HG02973 (cell line): Measurements from ENCODE around the gene USP31.
"Not testable (repeated sequence)": the region's sequence is repeated elsewhere in the genome, so short reads cannot be mapped to it uniquely, and the experiment has no call there.

Experiments used
- ATAC-seq: cut with Tn5 transposase; IDR thresholded peaks from one replicate; pipeline ENCODE4 v1.9.1; 2021; ENCODE audit warnings: moderate library complexity; ENCODE audit not compliant: unreplicated experiment

The USP31 gene

DNA sequence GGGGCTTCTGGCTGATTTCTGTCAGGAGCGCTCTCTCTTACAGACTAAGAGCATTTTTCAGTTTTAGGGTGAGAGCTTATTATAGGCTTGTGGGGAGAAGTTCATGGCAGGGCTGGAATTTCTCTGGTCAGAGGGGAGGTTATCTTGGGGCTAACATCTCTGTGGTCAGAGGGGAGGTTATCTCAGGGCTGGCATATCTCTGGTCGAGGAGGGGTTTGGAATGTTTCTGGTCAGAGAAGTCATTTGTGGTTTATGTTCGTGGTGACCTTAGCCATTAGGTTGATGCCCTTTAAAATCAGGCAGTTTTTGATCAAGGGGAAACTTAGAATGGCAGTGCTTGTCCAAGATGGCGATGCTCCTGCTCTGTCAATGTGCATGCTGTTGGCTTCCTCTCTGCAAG lies 10.8 kb upstream of the USP31 start:
- ATAC-seq: no peak

DNA sequence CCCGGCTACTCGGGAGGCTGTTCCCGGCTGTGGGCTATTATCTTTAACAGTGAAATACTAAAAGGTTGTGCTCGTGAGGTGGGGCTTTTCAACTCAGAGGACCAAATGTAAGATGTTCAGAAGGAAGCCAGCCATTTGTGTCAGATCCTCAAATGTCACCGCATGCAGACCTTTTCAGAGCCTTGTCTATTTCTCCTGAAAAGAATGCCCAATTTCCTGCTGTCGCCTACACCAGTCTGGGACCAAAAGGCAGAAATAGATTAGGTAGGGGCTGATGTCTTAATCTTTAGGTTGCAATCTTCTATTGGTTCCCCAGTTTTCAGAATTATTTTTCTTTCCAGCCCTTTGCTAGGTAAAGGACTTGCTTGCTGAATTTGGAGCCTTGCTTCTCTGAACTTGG lies 8.9 kb upstream of the USP31 start:
- no peak for ATAC-seq

DNA sequence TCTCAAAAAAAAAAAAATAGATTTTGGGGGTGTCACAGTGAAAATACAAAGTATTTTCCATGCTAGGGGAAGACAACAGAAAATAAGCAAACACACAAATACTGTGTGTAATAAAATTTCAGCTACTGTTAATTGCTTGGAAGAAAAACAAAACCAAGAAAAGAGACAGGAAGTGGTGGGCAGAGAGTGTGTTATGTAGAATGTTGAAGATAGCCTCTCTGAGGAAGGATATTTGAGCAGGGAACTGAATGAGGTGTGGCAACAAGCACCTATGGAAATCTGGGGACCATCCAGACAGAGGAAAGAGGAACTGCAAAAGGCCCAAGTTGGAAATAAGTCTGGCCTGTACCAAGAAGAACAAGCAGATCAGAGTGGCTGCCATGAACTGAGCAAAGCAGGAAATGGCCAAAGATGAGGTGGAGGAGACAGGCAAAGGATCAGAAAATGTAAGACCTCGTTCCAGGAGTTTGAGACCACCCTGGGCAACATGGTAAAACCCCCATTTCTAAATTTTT lies 7.8 kb upstream of the USP31 start:
- ATAC-seq: no peak

DNA sequence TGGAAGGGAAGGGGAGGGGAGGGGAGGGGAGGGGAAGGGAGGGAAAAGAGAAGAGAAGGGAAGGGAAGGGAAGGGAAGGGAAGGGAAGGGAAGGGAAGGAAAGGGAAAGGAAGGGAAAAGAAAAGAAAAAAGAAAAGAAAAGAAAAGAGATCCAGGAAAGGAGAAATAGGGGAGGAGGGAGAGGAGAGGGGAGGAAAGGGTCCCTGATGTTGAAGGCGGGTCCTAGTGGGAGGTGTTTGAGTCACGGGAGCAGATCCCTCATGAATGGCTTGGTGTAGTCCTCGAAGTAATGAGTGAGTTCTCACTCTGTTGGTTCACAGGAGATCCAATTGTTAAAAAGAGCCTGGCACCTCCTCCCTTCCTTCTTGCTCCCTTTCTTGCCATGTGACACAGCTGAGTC lies 6.9 kb upstream of the USP31 start:
- ATAC-seq: no peak

- no peak for ATAC-seq
These were observed 6.3 kb upstream of the USP31 start for GRCh38 chr16:23155445-23156049.

DNA sequence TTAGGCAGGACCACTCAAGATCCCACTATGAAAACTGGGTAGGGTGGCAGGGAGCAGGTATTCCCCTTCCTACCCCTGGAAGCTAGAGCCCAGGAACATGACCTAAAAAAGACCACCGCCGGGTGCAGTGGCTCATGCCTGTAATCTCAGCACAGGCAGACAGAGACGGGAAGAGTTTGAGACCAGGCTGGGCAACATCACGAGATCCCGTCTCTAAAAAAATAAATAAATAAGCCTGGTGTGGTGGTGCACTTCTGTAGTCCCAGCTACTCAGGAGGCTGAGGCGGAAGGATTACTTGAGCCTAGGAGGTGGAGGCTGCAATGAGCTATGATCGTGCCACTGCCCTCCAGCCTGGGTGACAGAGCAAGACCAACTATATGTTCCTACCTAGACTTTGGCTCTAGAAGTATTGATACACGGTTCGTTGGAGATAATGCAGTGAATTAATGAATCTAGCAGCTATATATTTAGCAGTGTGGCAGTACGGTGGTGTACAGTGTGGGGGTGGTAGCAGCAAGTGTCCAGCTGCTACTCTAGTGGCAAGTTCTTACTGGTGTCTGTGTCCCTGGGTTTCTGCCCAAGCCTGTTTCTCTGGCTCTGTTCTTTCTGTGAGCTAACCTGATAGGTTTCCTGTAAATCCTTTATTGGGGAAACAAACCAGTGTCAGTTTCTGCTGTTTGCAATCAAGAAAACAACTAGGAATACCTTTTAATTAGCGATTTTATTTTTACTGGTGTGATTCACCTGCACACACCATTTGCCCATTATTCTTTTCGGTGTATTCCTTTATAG lies 3.3 kb upstream of the USP31 start:
- ATAC-seq: no peak

DNA sequence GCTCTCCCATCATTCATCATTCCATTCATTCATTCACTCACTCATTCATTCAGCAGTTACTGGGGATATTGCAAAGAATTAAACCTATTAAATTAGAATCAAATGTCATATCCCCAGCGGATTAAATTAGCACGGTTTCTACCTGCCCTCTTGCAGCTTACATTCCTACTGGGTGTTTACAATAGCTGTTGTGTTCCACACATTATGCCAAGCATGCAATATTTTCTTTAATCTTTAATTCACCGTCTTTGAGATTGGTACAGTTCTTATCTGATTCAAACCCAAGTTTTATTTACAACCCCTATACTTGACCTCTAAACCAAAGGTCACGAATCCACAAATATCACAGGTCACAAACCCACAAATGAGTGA lies 727 bp upstream of the USP31 start:
- ATAC-seq: no peak

GRCh38 chr16:23148513-23149266 lies 562 bp downstream of the USP31 start:
- ATAC-seq: peak; percentile 37

DNA sequence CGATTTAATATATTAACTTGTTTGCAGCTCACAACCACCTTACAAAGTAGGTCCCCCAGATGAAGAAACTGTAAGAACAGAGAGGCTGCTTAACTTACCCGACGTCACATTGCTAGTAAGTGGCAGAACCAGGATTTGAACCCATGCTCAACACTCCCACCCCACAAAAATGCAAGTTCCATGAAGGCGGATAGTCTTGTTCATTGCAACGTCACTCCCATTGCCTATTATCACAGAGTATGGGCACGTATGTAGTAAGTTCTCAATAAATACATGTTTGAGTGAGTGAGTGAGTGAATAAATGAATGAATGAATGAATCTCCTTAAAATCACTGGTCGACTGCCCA lies 1.1 kb downstream of the USP31 start:
- no peak for ATAC-seq

GRCh38 chr16:23147666-23148065 lies 1.6 kb downstream of the USP31 start:
- ATAC-seq: no peak

DNA sequence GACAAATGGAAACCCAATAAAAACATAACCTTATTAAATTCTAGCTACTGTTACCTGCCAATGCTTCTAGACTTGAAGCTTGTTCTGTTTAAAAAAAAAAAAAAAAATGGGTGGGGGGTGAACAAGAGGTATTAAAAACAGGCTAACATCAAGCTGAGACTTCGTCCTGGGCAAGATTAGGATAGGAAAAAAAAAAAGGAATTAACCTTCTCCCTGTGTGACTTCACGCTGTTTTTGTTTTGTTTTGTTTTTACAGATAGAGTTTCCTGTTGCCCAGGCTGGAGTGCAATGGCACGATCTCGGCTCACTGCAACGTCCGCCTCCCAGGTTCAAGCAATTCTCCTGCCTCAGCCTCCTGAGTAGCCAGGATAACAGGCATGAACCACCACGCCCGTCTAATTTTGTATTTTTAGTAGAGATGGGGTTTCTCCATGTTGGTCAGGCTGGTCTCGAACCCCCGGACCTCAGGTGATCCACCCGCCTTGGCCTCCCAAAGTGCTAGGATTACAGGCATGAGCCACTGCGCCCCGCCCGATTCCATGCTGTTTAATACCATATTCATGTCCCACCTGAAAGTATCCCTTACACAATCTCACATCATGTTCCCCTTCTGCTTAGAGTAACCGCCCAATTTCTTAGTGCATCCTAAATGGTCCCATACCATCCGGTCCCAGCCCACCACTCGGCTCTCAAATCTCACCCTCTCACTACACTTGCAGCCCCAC lies 2.2 kb downstream of the USP31 start:
- no peak for ATAC-seq

DNA sequence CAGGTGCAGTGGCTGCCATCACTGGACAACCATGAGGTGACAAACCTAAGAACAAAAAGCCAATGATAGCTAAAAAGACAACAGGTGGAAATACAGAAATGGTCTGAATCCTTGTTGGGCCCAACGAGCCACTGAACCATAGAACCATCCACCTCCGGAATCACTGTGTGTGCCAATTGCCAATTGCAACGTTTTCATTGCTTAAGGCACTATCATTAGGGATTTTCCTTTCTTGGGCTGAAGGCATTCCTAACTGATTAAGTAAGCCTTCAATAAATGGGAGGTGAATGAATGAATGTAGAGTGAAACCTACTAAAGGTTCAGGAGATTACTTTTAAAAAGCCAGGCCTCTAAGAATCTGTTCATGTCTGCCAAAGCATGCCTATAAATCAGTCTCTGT lies 3.6 kb downstream of the USP31 start:
- ATAC-seq: no peak

DNA sequence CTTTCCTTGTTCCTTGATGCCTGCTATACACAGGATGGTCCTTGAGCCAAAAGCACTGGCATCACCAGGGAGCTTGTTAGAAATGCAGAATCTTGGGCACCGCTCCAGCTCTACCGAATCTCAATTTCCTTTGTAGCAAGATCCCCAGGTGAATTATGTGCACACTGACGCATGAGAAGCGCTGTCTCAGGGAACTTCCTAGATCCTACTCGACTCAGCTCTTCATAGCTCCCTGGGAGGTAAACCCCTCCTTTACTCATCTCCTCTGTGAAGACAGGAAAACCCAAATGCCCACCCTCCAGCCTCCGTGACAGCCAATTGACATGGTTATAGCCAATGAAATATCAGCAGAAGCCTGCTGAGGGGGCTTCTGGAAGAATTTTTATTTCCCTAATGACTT lies 4.1 kb downstream of the USP31 start:
- ATAC-seq: no peak

DNA sequence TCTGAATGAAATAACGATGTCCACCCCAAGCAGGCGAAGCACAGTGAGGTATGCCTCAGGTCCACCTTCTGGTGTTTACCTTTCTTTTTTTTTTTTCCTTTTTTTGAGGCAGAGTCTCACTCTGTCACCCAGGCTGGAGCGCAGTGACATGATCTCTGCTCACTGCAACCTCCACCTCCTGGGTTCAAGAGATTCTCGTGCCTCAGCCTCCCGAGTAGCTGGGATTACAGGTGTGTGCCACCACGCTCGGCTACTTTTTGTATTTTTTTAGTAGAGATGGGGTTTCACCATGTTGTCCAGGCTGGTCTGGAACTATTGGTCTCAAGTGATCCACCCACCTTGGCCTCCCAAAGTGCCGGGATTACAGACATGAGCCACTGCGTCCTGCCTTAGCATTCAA lies 4.9 kb downstream of the USP31 start:
- not testable (repeated sequence) for ATAC-seq

- ATAC-seq: no peak
These were observed 5.9 kb downstream of the USP31 start for GRCh38 chr16:23143391-23143790.

DNA sequence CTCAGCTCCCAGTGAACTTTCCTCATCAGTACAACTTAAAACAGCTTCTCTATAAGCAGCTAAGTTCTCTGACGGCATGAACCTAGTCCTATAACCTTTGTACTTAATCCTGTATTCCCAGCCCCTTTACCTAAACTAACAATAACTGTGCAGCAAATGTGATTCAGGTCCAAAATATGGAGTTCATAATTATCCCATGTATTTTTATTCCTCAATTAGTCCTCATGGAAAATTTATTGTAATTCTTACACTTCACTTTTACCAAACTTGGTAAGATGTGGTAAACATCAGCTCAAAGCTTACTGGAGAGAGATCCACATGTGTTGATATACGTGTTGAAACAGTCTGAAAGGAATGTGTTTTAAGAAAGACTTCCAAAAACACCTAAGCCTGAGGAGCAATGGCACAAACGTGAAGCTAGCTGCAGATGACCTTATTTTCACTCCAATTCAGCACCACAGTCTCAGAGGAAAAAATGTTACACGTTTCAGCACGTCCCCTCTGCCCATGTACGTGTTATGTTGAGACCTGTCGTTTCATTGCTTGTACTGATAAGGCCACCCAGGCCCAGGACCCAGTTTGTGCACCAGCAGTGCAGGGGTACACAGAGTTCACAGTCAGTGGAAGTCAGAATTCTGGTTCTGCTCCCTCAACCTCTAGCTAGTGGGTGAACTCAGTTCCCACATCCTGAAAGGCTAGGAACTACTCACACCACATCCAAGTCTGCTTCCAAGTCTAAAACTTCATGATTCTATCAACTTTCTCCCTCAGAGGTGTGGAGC lies 7.1 kb downstream of the USP31 start:
- no peak for ATAC-seq

GRCh38 chr16:23141500-23141899 lies 7.8 kb downstream of the USP31 start:
- no peak for ATAC-seq

GRCh38 chr16:23141033-23141432 lies 8.2 kb downstream of the USP31 start:
- ATAC-seq: no peak

- ATAC-seq: no peak
These were observed 9.1 kb downstream of the USP31 start for GRCh38 chr16:23140107-23140506.

- ATAC-seq: no peak
These were observed 11.4 kb downstream of the USP31 start for GRCh38 chr16:23137818-23138217.

DNA sequence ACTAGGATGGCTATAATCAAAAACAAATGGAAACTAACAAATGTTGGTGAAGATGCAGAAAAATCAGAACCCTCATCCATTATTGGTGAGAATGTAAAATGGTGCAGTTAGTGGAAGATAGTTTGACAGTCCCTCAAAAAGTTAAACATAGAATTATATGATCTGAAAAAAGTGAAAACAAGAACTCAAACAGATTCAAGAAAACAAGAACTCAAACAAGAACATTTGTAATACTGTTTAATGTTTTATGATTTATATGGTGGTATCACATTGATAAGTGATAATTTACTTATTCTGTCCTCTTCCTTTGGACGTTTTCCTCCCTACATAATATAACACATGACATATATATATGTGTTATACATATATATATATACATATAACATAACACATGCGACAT lies 12.0 kb downstream of the USP31 start:
- ATAC-seq: no peak
